ENCODE measurements around the gene HSH2D.
"Not testable (repeated sequence)": the region's sequence is repeated elsewhere in the genome, so short reads cannot be mapped to it uniquely, and the experiment has no call there.

The HSH2D gene

GRCh38 chr19:16113727-16114126 is 29.8 kb upstream of the HSH2D start:
- no peak for DNase-seq (ENCODE audit: low spot score)
- Histone ChIP-seq H3K27me3 (ENCODE audit: insufficient read depth, poor library complexity, severe bottlenecking) (no peaks in the 10 kb centered on the region), H3K36me3 (ENCODE audit: low read depth) (peaks cover 46% of the 10 kb centered on the region), H3K4me1 (ENCODE audit: insufficient read depth, poor library complexity, severe bottlenecking) (peaks cover 5% of the 10 kb centered on the region), H3K9me3 (ENCODE audit: severe bottlenecking) (no peaks in the 10 kb centered on the region), H3K27ac (ENCODE audit: poor library complexity, severe bottlenecking) (no peak overlapping the region), H3K4me3 (ENCODE audit: severe bottlenecking) (no peak overlapping the region)
- TF ChIP-seq CTCF (IDR thresholded peaks at IDR 0.05; ENCODE audit: poor library complexity, severe bottlenecking), result no peak
- ATAC-seq (ENCODE audit: low read depth), result no peak

GRCh38 chr19:16115301-16116039 is 28.0 kb upstream of the HSH2D start:
- H3K9me3 ChIP-seq (ENCODE audit: severe bottlenecking), result no peaks in the 10 kb centered on the region
- H3K36me3 ChIP-seq (ENCODE audit: low read depth), result peaks cover 54% of the 10 kb centered on the region
- ATAC-seq (ENCODE audit: low read depth), result no peak
- H3K4me3 ChIP-seq (ENCODE audit: severe bottlenecking), result no peak overlapping the region
- no peaks in the 10 kb centered on the region for H3K27me3 ChIP-seq (ENCODE audit: insufficient read depth, poor library complexity, severe bottlenecking)
- H3K4me1 ChIP-seq (ENCODE audit: insufficient read depth, poor library complexity, severe bottlenecking), result peaks cover 5% of the 10 kb centered on the region
- H3K27ac ChIP-seq (ENCODE audit: poor library complexity, severe bottlenecking), result no peak overlapping the region
- TF ChIP-seq CTCF (IDR thresholded peaks at IDR 0.05; ENCODE audit: poor library complexity, severe bottlenecking), result no peak
- no peak for DNase-seq (ENCODE audit: low spot score)

DNA sequence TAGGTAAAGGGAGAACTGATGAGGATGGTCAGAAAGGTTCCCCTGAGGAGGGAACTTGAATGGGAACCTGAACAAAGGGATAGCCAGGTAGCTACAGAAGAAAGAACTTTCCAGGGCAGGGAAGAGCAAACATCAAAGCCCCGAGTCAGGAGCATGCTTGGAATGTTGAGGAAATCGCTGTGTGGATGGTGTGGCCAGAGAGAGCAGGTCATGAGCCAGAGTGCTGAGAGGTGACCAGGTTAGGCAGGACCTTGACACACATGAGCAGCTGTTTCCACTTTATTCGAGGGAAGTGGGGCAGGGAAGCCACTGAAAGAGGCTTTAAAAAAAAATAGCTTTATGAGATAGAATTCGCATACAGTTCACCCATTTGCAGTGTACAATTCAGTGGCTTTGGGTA is 27.4 kb upstream of the HSH2D start:
- Histone ChIP-seq H3K36me3 (ENCODE audit: low read depth) (peaks cover 56% of the 10 kb centered on the region), H3K4me1 (ENCODE audit: insufficient read depth, poor library complexity, severe bottlenecking) (no peaks in the 10 kb centered on the region), H3K27ac (ENCODE audit: poor library complexity, severe bottlenecking) (no peak overlapping the region), H3K27me3 (ENCODE audit: insufficient read depth, poor library complexity, severe bottlenecking) (no peaks in the 10 kb centered on the region), H3K9me3 (ENCODE audit: severe bottlenecking) (no peaks in the 10 kb centered on the region), H3K4me3 (ENCODE audit: severe bottlenecking) (no peak overlapping the region)
- DNase-seq (ENCODE audit: low spot score) (no peak), ATAC-seq (ENCODE audit: low read depth) (no peak)
- no peak for TF ChIP-seq CTCF (IDR thresholded peaks at IDR 0.05; ENCODE audit: poor library complexity, severe bottlenecking)

- TF ChIP-seq CTCF (IDR thresholded peaks at IDR 0.05; ENCODE audit: poor library complexity, severe bottlenecking), result no peak
- peaks cover 70% of the 10 kb centered on the region for H3K36me3 ChIP-seq (ENCODE audit: low read depth)
- H3K4me1 ChIP-seq (ENCODE audit: insufficient read depth, poor library complexity, severe bottlenecking), result no peaks in the 10 kb centered on the region
- ATAC-seq (ENCODE audit: low read depth) (no peak), DNase-seq (ENCODE audit: low spot score) (no peak)
- H3K4me3 ChIP-seq (ENCODE audit: severe bottlenecking), result no peak overlapping the region
- H3K27me3 ChIP-seq (ENCODE audit: insufficient read depth, poor library complexity, severe bottlenecking), result no peaks in the 10 kb centered on the region
- H3K9me3 ChIP-seq (ENCODE audit: severe bottlenecking), result no peaks in the 10 kb centered on the region
- H3K27ac ChIP-seq (ENCODE audit: poor library complexity, severe bottlenecking), result no peak overlapping the region
Measured at GRCh38 chr19:16117594-16118033, 25.9 kb upstream of the HSH2D start.

DNA sequence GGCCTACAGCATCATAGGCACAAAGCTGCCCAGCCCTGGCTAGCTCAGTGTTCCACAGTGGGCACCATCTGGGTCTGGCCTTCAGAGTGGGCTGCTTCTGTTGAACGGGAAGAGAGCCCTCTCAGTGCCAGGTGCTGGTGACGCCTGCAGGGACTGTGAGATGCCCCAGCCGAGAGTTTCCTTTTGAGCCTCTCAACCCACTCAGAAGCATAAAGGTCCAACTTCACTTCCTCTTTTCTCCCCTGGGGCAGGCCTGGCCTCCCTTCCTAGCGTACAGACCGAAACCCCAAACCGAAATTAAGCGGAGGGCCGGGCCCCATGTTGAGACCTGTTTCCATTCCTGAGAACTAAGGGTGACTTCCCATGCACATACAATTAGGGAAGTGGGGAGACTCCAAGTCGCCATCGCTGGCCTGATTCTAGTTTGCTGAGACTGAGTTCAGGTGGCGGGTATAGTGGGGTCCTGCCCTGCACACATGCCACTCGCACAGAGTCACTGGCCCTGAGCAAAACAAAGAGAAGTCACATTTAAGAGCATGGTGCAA is 24.9 kb upstream of the HSH2D start:
- ATAC-seq (ENCODE audit: low read depth), result no peak
- Histone ChIP-seq H3K4me3 (ENCODE audit: severe bottlenecking) (no peak overlapping the region), H3K27me3 (ENCODE audit: insufficient read depth, poor library complexity, severe bottlenecking) (no peaks in the 10 kb centered on the region), H3K9me3 (ENCODE audit: severe bottlenecking) (no peaks in the 10 kb centered on the region), H3K36me3 (ENCODE audit: low read depth) (peaks cover 70% of the 10 kb centered on the region), H3K4me1 (ENCODE audit: insufficient read depth, poor library complexity, severe bottlenecking) (no peaks in the 10 kb centered on the region), H3K27ac (ENCODE audit: poor library complexity, severe bottlenecking) (no peak overlapping the region)
- DNase-seq (ENCODE audit: low spot score), result no peak
- no peak for TF ChIP-seq CTCF (IDR thresholded peaks at IDR 0.05; ENCODE audit: poor library complexity, severe bottlenecking)

GRCh38 chr19:16119075-16119857 is 24.2 kb upstream of the HSH2D start:
- not testable (repeated sequence) for H3K9me3 ChIP-seq (ENCODE audit: severe bottlenecking); ATAC-seq (ENCODE audit: low read depth); H3K27ac ChIP-seq (ENCODE audit: poor library complexity, severe bottlenecking); H3K4me1 ChIP-seq (ENCODE audit: insufficient read depth, poor library complexity, severe bottlenecking); DNase-seq (ENCODE audit: low spot score); H3K27me3 ChIP-seq (ENCODE audit: insufficient read depth, poor library complexity, severe bottlenecking); H3K4me3 ChIP-seq (ENCODE audit: severe bottlenecking)
- H3K36me3 ChIP-seq (ENCODE audit: low read depth), result peaks cover 69% of the 10 kb centered on the region
